Measurements from ENCODE around the gene ZNF586. TPM values are rescaled to one million over a fixed set of nuclear protein-coding genes. Genes with fewer than 3 reads are reported as not detected.

ZNF586 gene
- total and polyA plus RNA-seq, 10 of the 15 experiments (the other 5 are each of a cell fraction or from before 2014, with no cell fraction given): 3.9 to 24.2 (median 15.0) TPM

GRCh38 chr19:57800696-57801095 is 31.2 kb downstream of the ZNF586 start (continued):
- TF ChIP-seq ZBTB40 (IDR thresholded peaks at IDR 0.05; ENCODE audit: borderline replicate concordance) (no peak), HDAC6 (IDR thresholded peaks at IDR 0.05; ENCODE audit: unreplicated experiment) (no peak), EP300 (IDR thresholded peaks at IDR 0.05; ENCODE audit: borderline replicate concordance in 1 of 2, control insufficient read depth in 1 of 2, low read depth in 2 of 2, low read length in 2 of 2) (no peak), MEF2A (IDR thresholded peaks at IDR 0.05; ENCODE audit: insufficient read depth, low read depth, low read length) (no peak)

DNA sequence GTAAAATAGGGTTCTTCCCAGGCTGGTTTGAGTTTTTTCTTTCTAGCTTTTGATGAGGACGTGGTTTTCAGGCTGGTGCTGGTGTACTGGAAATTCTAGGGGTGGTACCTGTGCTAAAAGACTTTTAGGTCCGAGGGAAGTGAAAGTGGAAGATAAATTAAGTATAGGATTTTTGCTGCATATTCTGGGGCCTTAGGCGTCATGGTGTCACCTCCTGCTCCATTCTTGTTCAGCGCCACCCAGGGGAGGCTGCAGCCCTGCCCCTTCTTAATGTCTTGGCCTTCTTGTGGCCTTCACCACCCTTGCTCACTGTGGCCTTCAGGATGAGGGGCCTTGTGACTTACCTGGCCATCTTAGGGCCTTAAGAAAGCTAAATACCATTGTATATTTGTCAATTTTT is 32.8 kb downstream of the ZNF586 start:
- H3K4me1 ChIP-seq (ENCODE audit: control insufficient read depth, insufficient read depth, low read length): peaks cover 5% of the 10 kb centered on the region
- 6% methylated on average over 4 of the region's 4 CpGs for WGBS (ENCODE audit: insufficient coverage, insufficient replicate concordance, low lambda C conversion rate, missing lambda C conversion rate)
- ChIA-PET POLR2A (interaction anchor here (0.6 kb wide), 1 partner anchor 28 kb away, joined by 4 read pairs; no protein-coding TSS in a partner anchor), RAD21 (ENCODE audit: unreplicated experiment) (no interaction called here), SMC1A (ENCODE audit: uncharacterized antibody, unreplicated experiment) (interaction anchor here (0.9 to 1.2 kb wide), 2 partner anchors 17 to 55 kb away, joined by 3 to 5 read pairs; no protein-coding TSS in a partner anchor), CTCF (interaction anchor here (0.8 to 1.6 kb wide), 4 partner anchors 12 to 701 kb away, joined by 3 to 8 read pairs (median 3); partner anchors contain the start of gene ZNF552)
- BruUV-seq (replicated peaks): no TSS peak
- in situ Hi-C loops (cut with MboI): loop anchor here (25.0 kb wide), 1 partner anchor 1665 kb away; the partner anchor contains the start of gene ZNF444
- H3K9me3 ChIP-seq (replicated peaks; ENCODE audit: control insufficient read depth, insufficient read depth, low read length): no peaks in the 10 kb centered on the region
- H3K4me3 ChIP-seq: no peak overlapping the region
- DNase-seq (ENCODE audit: low read depth, low spot score): no peak
- intact Hi-C loops (cut with micrococcal nuclease; ENCODE audit: unreplicated experiment): no loop called here
- H3K36me3 ChIP-seq (ENCODE audit: control insufficient read depth in 2 of 2, insufficient read depth in 2 of 2, low read length in 1 of 2): peaks cover 0 to 2% of the 10 kb centered on the region in 2 experiments; a peak in 1 of 4 replicates
- no peak overlapping the region; the same call in 1 of the 2 replicates for H3K4me2 ChIP-seq (ENCODE audit: control insufficient read depth, insufficient read depth)
- peak overlapping the region; percentile 40 for H3K27ac ChIP-seq (ENCODE audit: control insufficient read depth, insufficient read depth)
- no peaks in the 10 kb centered on the region; the same call in 1 of the 2 replicates for H3K79me2 ChIP-seq (ENCODE audit: control insufficient read depth, insufficient read depth, low read length)
- ATAC-seq: peak; percentile 91
- peak overlapping the region; percentile 3; the same call in 1 of the 2 replicates for H2AFZ ChIP-seq (ENCODE audit: control insufficient read depth, low read depth, low read length)
- H3K9ac ChIP-seq (ENCODE audit: control insufficient read depth, insufficient read depth, low read length): no peak overlapping the region
- H3K27me3 ChIP-seq (replicated peaks in 1 of 2; ENCODE audit: control insufficient read depth in 2 of 2, insufficient read depth in 2 of 2, low read length in 1 of 2): no peaks in the 10 kb centered on the region
- FAIRE-seq: peak; percentile 41
- no peaks in the 10 kb centered on the region for H4K20me1 ChIP-seq (ENCODE audit: control insufficient read depth, insufficient read depth)
- TF ChIP-seq SIX5 (IDR thresholded peaks at IDR 0.05; ENCODE audit: low read depth, low read length, severe bottlenecking) (no peak), DPF2 (IDR thresholded peaks at IDR 0.05) (no peak), CEBPB (IDR thresholded peaks at IDR 0.05; ENCODE audit: borderline replicate concordance in 1 of 2, low read depth in 2 of 2, low read length in 2 of 2) (no peak), WRNIP1 (IDR thresholded peaks at IDR 0.05; ENCODE audit: borderline replicate concordance, low read depth, low read length) (no peak), RAD21 (IDR thresholded peaks at IDR 0.05; ENCODE audit: insufficient read depth, low read depth, low read length) (0 out of 2 replicates have a peak, but pooled peaks have one; percentile 14), KAT2A (conservative IDR thresholded peaks at IDR 0.05; ENCODE audit: control insufficient read depth, low read depth, low read length) (no peak), HDAC6 (IDR thresholded peaks at IDR 0.05; ENCODE audit: unreplicated experiment) (no peak), POU2F2 (IDR thresholded peaks at IDR 0.05; ENCODE audit: borderline replicate concordance, low read depth, low read length) (no peak), RELA (IDR thresholded peaks at IDR 0.05; ENCODE audit: borderline replicate concordance, partially characterized antibody) (no peak), ZNF274 (IDR thresholded peaks at IDR 0.05; ENCODE audit: insufficient read depth, insufficient read length) (no peak), ASH2L (IDR thresholded peaks at IDR 0.05; ENCODE audit: borderline replicate concordance, low read depth) (no peak)
- TF ChIP-seq, protein P1, sequence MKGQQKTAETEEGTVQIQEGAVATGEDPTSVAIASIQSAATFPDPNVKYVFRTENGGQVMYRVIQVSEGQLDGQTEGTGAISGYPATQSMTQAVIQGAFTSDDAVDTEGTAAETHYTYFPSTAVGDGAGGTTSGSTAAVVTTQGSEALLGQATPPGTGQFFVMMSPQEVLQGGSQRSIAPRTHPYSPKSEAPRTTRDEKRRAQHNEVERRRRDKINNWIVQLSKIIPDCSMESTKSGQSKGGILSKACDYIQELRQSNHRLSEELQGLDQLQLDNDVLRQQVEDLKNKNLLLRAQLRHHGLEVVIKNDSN (IDR thresholded peaks at IDR 0.05; ENCODE audit: borderline replicate concordance, extremely low read length, insufficient read depth, low read depth, low read length): no peak
- TF ChIP-seq, protein P2, sequence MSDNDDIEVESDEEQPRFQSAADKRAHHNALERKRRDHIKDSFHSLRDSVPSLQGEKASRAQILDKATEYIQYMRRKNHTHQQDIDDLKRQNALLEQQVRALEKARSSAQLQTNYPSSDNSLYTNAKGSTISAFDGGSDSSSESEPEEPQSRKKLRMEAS (IDR thresholded peaks at IDR 0.05; ENCODE audit: low read depth, low read length): no peak
